ENCODE data around the gene PPM1J. TPM values are rescaled to one million over a fixed set of nuclear protein-coding genes. Genes with fewer than 3 reads are reported as not detected.
A peak's percentile ranks its signal among the peaks of the same experiment; 100 is the strongest.

Gene PPM1J
- total RNA-seq, 1 donor from 2014 or later: 0.32 TPM

- Histone ChIP-seq H3K4me1 (peaks cover 53% of the 10 kb centered on the region), H3K9me3 (no peaks in the 10 kb centered on the region), H3K27me3 (no peaks in the 10 kb centered on the region), H3K36me3 (peaks cover 68% of the 10 kb centered on the region), H3K4me3 (no peak overlapping the region), H3K27ac (peak overlapping the region; percentile 76)
- DNase-seq (no peak), ATAC-seq (peak; percentile 26)
- intact Hi-C loops (cut with DNase I): no loop called here
- TF ChIP-seq, protein P1, sequence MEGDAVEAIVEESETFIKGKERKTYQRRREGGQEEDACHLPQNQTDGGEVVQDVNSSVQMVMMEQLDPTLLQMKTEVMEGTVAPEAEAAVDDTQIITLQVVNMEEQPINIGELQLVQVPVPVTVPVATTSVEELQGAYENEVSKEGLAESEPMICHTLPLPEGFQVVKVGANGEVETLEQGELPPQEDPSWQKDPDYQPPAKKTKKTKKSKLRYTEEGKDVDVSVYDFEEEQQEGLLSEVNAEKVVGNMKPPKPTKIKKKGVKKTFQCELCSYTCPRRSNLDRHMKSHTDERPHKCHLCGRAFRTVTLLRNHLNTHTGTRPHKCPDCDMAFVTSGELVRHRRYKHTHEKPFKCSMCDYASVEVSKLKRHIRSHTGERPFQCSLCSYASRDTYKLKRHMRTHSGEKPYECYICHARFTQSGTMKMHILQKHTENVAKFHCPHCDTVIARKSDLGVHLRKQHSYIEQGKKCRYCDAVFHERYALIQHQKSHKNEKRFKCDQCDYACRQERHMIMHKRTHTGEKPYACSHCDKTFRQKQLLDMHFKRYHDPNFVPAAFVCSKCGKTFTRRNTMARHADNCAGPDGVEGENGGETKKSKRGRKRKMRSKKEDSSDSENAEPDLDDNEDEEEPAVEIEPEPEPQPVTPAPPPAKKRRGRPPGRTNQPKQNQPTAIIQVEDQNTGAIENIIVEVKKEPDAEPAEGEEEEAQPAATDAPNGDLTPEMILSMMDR (IDR thresholded peaks at IDR 0.05): no peak
These were observed 16.5 kb downstream of the PPM1J start for GRCh38 chr1:112698366-112699310.

- Histone ChIP-seq H3K4me3 (no peak overlapping the region), H3K36me3 (peaks cover 67% of the 10 kb centered on the region), H3K4me1 (peaks cover 45% of the 10 kb centered on the region), H3K27me3 (no peaks in the 10 kb centered on the region), H3K9me3 (no peaks in the 10 kb centered on the region), H3K27ac (peak overlapping the region; percentile 25)
- DNase-seq: no peak
- TF ChIP-seq, protein P1 (IDR thresholded peaks at IDR 0.05): no peak
- intact Hi-C loops (cut with DNase I): no loop called here
- ATAC-seq: no peak
These were observed 17.3 kb downstream of the PPM1J start for GRCh38 chr1:112697781-112698201.

DNA sequence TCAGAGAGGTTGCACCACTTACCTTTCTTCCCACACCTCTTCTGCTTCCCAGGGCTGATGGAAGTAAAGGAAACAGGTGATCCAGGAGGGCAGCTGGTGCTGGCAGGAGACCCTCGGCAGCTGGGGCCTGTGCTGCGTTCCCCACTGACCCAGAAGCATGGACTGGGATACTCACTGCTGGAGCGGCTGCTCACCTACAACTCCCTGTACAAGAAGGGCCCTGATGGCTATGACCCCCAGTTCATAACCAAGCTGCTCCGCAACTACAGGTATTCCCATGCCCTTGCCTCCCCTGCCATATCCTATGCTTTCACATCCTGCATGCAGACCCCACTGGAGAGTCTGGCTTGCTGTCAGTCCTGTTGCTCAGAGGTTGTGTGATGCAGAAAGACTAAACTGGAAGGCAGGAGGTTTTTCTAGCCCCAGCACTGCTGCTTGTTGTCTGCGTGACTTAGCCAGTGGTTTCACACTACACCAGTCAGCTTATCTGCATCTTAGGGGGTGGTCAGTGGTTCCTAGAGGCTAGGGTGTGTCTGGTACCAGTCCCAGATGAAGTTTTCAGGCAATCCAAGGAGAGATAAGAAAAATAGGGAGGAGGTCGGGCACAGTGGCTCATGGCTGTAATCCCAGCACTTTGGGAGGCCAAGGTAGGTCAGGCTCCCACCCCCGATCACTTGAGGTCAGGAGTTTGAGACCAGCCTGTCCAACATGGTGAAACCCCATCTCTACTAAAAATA, 18.4 kb downstream of the PPM1J start:
- TF ChIP-seq, protein P1 (IDR thresholded peaks at IDR 0.05): no peak
- intact Hi-C loops (cut with DNase I): no loop called here
- no peaks in the 10 kb centered on the region for H3K27me3 ChIP-seq
- ATAC-seq (no peak), DNase-seq (no peak)
- H3K36me3 ChIP-seq: peaks cover 68% of the 10 kb centered on the region
- no peak overlapping the region for H3K27ac ChIP-seq
- H3K4me3 ChIP-seq: no peak overlapping the region
- H3K4me1 ChIP-seq: peaks cover 35% of the 10 kb centered on the region
- no peaks in the 10 kb centered on the region for H3K9me3 ChIP-seq

GRCh38 chr1:112695276-112695675, 19.9 kb downstream of the PPM1J start:
- Histone ChIP-seq H3K9me3 (no peaks in the 10 kb centered on the region), H3K4me3 (no peak overlapping the region), H3K27ac (no peak overlapping the region), H3K36me3 (peaks cover 81% of the 10 kb centered on the region), H3K27me3 (no peaks in the 10 kb centered on the region), H3K4me1 (peaks cover 20% of the 10 kb centered on the region)
- DNase-seq (no peak), ATAC-seq (no peak)
- intact Hi-C loops (cut with DNase I): no loop called here
- TF ChIP-seq, protein P1 (IDR thresholded peaks at IDR 0.05): no peak

DNA sequence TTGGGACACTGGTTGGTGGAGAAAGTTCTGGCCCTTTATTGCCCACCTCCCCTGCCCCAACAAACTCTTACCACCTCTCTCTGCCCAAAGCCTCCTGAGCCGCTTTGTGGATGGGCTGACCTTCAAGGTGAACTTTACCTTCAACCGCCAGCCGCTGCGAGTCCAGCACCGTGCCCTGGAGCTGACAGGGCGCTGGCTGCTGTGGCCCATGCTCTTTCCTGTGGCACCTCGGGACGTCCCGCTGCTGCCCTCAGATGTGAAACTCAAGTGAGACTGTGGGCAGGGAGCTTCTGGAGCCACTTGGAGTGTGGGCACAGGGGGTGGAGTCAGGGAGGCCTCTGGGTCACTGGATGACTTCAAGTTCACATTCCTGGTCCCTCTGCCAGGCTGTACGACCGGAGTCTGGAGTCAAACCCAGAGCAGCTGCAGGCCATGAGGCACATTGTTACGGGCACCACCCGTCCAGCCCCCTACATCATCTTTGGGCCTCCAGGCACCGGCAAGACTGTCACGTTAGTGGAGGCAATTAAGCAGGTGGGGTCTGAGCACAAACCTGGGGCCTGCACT, 20.7 kb downstream of the PPM1J start:
- Histone ChIP-seq H3K4me3 (no peak overlapping the region), H3K9me3 (no peaks in the 10 kb centered on the region), H3K36me3 (peaks cover 86% of the 10 kb centered on the region), H3K27me3 (no peaks in the 10 kb centered on the region), H3K4me1 (peaks cover 12% of the 10 kb centered on the region), H3K27ac (no peak overlapping the region)
- intact Hi-C loops (cut with DNase I): no loop called here
- DNase-seq: no peak
- ATAC-seq: no peak
- TF ChIP-seq, protein P1 (IDR thresholded peaks at IDR 0.05): no peak

All from upper lobe of right lung (tissue), 1 donor.